Smooth muscle cell (in vitro differentiated cells): Measurements from ENCODE around the gene DUSP21. TPM values are rescaled to one million over a fixed set of nuclear protein-coding genes. Genes with fewer than 3 reads are reported as not detected.

Experiments
- DNase-seq: peaks from one replicate; lab custom pipeline; 2025; ENCODE audit not compliant: unreplicated experiment; lab: John Stamatoyannopoulos, UW
- H2AFZ ChIP-seq: fragments of 200-600 bp; sonication (generic); 2 replicates; pipeline ENCODE4 v1.6.0; 2016; ENCODE audit warnings: antibody characterized with exemption, low read depth, mild to moderate bottlenecking
- H3F3A ChIP-seq: fragments of 200-600 bp; sonication (generic); 2 replicates; pipeline ENCODE4 v1.6.0; 2017; ENCODE audit warnings: antibody characterized with exemption, low read depth
- H3K27ac ChIP-seq: fragments of 200-600 bp; sonication (generic); 2 replicates; pipeline ENCODE4 v1.5.1; 2016; ENCODE audit warnings: low read depth, mild to moderate bottlenecking
- H3K27me3 ChIP-seq: fragments of 200-600 bp; sonication (generic); 2 replicates; pipeline ENCODE4 v1.6.1; 2016; ENCODE audit warnings: low read depth, mild to moderate bottlenecking
- H3K36me3 ChIP-seq: fragments of 200-600 bp; sonication (generic); 2 replicates; pipeline ENCODE4 v1.5.1; 2016; ENCODE audit warnings: low read depth
- H3K4me1 ChIP-seq: fragments of 200-600 bp; sonication (generic); 2 replicates; pipeline ENCODE4 v1.5.1; 2016; ENCODE audit warnings: low read depth
- H3K4me2 ChIP-seq: fragments of 200-600 bp; sonication (generic); 2 replicates; pipeline ENCODE4 v1.6.0; 2016; ENCODE audit warnings: mild to moderate bottlenecking
- H3K4me3 ChIP-seq: fragments of 200-600 bp; sonication (generic); 2 replicates; pipeline ENCODE4 v1.5.1; 2016; ENCODE audit warnings: mild to moderate bottlenecking
- H3K79me2 ChIP-seq: fragments of 200-600 bp; sonication (generic); 2 replicates; pipeline ENCODE4 v1.6.0; 2016; ENCODE audit warnings: low read depth, mild to moderate bottlenecking
- H3K9ac ChIP-seq: fragments of 200-600 bp; sonication (generic); 2 replicates; pipeline ENCODE4 v1.6.0; 2016; ENCODE audit warnings: low read depth
- H3K9me3 ChIP-seq: fragments of 200-600 bp; sonication (generic); replicated peaks from 2 replicates; pipeline ENCODE4 v1.5.1; 2016; ENCODE audit warnings: low read depth
- H4K20me1 ChIP-seq: fragments of 200-600 bp; sonication (generic); 2 replicates; pipeline ENCODE4 v1.6.0; 2016; ENCODE audit warnings: low read depth
- CTCF ChIP-seq: fragments of 200-600 bp; sonication (generic); IDR thresholded peaks from 2 replicates; pipeline ENCODE4 v1.5.1; 2017; ENCODE audit warnings: borderline replicate concordance, mild to moderate bottlenecking, antibody characterized with exemption; ENCODE audit not compliant: insufficient read depth, poor library complexity, severe bottlenecking
- WGBS: methylation state at CpG from one replicate; pipeline ENCODE4 v1.1.7; 2016; ENCODE audit warnings: low lambda C conversion rate; 5-methylcytosine and 5-hydroxymethylcytosine counted together
- polyA plus RNA-seq: library from polyadenylated mRNA; unstranded; fragments of >200 nt; fragmentation: Nextera tagmentation; extraction: Ambion mirVana; gene quantifications from 2 replicates; pipeline ENCODE4 v1.2.1, GENCODE V29; 2016
- total RNA-seq: library from RNA; depleted of rRNA; stranded (reverse); fragments of >200 nt; gene quantifications from 2 replicates; pipeline ENCODE4 v1.2.3, GENCODE V29; 2014

Gene DUSP21
- total RNA-seq (not detected in 2 replicates), polyA plus RNA-seq (not detected in 2 replicates)

GRCh38 chrX:44843753-44844152, at the start of gene DUSP21:
TSS of gene DUSP21 (plus strand) at chrX:44844021. CDS start at chrX:44844133, 112 bp downstream.
- no peaks in the 10 kb centered on the region for H3K36me3 ChIP-seq
- no peaks in the 10 kb centered on the region for H3K27me3 ChIP-seq
- WGBS = 92% methylated on average over 16 of the region's 16 CpGs
- TF ChIP-seq CTCF = no peak
- no peak within 1 kb of the TSS for H3K9ac ChIP-seq
- DNase-seq = no peak
- H3F3A ChIP-seq = no peaks in the 10 kb centered on the region
- H2AFZ ChIP-seq = no peak within 1 kb of the TSS
- H3K4me1 ChIP-seq = no peaks in the 10 kb centered on the region
- H3K9me3 ChIP-seq = no peaks in the 10 kb centered on the region
- H3K4me2 ChIP-seq = no peak within 1 kb of the TSS
- no peaks in the 10 kb centered on the region for H3K79me2 ChIP-seq
- no peak within 1 kb of the TSS for H3K4me3 ChIP-seq
- H4K20me1 ChIP-seq = no peaks in the 10 kb centered on the region
- no peak within 1 kb of the TSS for H3K27ac ChIP-seq

GRCh38 chrX:44795945-44796450, 47.8 kb upstream of the DUSP21 start:
- Histone ChIP-seq H3F3A (no peaks in the 10 kb centered on the region), H3K9ac (no peak overlapping the region), H3K79me2 (no peaks in the 10 kb centered on the region), H3K4me3 (no peak overlapping the region), H3K27me3 (no peaks in the 10 kb centered on the region), H2AFZ (no peak overlapping the region), H3K4me1 (no peaks in the 10 kb centered on the region), H3K27ac (no peak overlapping the region), H3K9me3 (no peaks in the 10 kb centered on the region), H3K4me2 (no peak overlapping the region), H4K20me1 (no peaks in the 10 kb centered on the region), H3K36me3 (no peaks in the 10 kb centered on the region)
- 73% methylated on average over 3 of the region's 3 CpGs for WGBS
- DNase-seq = no peak
- TF ChIP-seq CTCF = no peak

GRCh38 chrX:44802613-44803012, 41.2 kb upstream of the DUSP21 start:
- Histone ChIP-seq H4K20me1 (no peaks in the 10 kb centered on the region), H3K4me2 (no peak overlapping the region), H2AFZ (no peak overlapping the region), H3K27ac (no peak overlapping the region), H3K36me3 (no peaks in the 10 kb centered on the region), H3K4me1 (no peaks in the 10 kb centered on the region), H3K4me3 (no peak overlapping the region), H3K9ac (no peak overlapping the region), H3K27me3 (no peaks in the 10 kb centered on the region), H3K9me3 (no peaks in the 10 kb centered on the region), H3F3A (no peaks in the 10 kb centered on the region), H3K79me2 (no peaks in the 10 kb centered on the region)
- no peak for TF ChIP-seq CTCF
- no peak for DNase-seq
- 83% methylated on average over 2 of the region's 2 CpGs for WGBS

DNA sequence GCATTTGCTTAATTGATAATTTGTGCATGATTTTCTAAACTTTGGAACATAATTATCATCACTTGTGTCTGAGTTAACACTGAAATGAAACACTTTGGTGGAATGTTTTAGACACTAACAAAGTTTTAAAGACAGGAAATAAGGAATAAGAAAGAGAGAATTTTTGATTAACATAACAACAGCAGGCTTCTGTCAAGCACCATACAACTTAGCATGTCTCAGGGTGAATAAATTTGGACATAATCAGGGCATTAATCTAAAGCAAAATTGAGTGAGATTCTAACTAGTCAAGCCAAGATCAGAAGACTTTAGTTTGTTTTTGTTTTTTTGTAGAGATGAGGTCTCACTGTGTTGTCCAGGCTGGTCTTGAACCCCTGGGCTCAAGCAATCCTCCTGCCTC, 28.1 kb upstream of the DUSP21 start:
- no peaks in the 10 kb centered on the region for H3F3A ChIP-seq
- no peaks in the 10 kb centered on the region for H3K79me2 ChIP-seq
- no peak overlapping the region for H2AFZ ChIP-seq
- H3K36me3 ChIP-seq = no peaks in the 10 kb centered on the region
- H4K20me1 ChIP-seq = no peaks in the 10 kb centered on the region
- H3K4me2 ChIP-seq = no peak overlapping the region
- no peak overlapping the region for H3K27ac ChIP-seq
- H3K9me3 ChIP-seq = no peaks in the 10 kb centered on the region
- no peak for TF ChIP-seq CTCF
- H3K9ac ChIP-seq = no peak overlapping the region
- no peaks in the 10 kb centered on the region for H3K4me1 ChIP-seq
- H3K27me3 ChIP-seq = no peaks in the 10 kb centered on the region
- no peak for DNase-seq
- H3K4me3 ChIP-seq = no peak overlapping the region
